ENCODE data around the gene CLBA1.

DNA sequence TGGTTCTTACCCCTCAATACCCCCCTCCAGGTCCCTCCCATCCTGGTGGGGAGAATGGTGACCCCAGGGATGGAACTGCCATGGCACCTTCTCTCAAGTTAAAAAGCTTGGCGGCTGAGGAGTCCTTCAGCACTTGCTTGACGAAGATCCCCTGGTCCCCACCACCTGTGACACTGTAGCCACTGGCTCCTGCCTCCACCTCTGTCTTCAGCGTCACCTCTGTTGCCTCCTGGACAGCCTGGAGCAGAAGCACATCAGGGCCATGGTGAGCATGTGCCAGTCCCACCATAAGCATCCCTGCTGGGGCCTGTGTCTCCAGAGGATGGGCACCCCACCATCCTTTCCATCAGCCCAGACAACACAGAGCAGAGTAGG lies 30.2 kb upstream of the CLBA1 start:
- TF ChIP-seq, protein P1, sequence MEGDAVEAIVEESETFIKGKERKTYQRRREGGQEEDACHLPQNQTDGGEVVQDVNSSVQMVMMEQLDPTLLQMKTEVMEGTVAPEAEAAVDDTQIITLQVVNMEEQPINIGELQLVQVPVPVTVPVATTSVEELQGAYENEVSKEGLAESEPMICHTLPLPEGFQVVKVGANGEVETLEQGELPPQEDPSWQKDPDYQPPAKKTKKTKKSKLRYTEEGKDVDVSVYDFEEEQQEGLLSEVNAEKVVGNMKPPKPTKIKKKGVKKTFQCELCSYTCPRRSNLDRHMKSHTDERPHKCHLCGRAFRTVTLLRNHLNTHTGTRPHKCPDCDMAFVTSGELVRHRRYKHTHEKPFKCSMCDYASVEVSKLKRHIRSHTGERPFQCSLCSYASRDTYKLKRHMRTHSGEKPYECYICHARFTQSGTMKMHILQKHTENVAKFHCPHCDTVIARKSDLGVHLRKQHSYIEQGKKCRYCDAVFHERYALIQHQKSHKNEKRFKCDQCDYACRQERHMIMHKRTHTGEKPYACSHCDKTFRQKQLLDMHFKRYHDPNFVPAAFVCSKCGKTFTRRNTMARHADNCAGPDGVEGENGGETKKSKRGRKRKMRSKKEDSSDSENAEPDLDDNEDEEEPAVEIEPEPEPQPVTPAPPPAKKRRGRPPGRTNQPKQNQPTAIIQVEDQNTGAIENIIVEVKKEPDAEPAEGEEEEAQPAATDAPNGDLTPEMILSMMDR (IDR thresholded peaks at IDR 0.05), result no peak
- no peak for TF ChIP-seq POLR2A (IDR thresholded peaks at IDR 0.05)

Data from vagina (tissue), 2 donors.